ENCODE measurements around the gene CDH7.

Gene CDH7

DNA sequence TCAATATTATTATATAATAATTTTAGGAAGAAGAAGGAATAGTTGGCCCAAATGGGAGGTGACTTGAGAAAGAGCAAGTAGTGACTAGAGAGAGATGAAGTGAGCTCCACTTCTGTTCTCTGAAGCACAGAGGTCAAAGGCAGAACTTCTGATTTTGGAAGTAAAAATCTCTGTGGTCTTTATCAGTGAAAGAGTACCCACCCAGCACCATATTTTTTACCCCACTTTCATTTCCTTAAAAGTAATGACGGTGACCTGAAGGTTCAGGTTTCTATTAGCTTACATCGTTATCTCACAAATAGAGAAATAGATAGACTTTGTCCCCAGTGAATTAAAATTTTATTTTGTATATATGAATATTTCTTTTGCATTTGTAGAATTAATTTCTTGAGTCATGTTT, 95.3 kb downstream of the CDH7 start:
- TF ChIP-seq, protein P1, sequence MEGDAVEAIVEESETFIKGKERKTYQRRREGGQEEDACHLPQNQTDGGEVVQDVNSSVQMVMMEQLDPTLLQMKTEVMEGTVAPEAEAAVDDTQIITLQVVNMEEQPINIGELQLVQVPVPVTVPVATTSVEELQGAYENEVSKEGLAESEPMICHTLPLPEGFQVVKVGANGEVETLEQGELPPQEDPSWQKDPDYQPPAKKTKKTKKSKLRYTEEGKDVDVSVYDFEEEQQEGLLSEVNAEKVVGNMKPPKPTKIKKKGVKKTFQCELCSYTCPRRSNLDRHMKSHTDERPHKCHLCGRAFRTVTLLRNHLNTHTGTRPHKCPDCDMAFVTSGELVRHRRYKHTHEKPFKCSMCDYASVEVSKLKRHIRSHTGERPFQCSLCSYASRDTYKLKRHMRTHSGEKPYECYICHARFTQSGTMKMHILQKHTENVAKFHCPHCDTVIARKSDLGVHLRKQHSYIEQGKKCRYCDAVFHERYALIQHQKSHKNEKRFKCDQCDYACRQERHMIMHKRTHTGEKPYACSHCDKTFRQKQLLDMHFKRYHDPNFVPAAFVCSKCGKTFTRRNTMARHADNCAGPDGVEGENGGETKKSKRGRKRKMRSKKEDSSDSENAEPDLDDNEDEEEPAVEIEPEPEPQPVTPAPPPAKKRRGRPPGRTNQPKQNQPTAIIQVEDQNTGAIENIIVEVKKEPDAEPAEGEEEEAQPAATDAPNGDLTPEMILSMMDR (IDR thresholded peaks at IDR 0.05; ENCODE audit: extremely low read depth, missing control alignments) = no peak
- DNase-seq (ENCODE audit: low spot score) = no peak

DNA sequence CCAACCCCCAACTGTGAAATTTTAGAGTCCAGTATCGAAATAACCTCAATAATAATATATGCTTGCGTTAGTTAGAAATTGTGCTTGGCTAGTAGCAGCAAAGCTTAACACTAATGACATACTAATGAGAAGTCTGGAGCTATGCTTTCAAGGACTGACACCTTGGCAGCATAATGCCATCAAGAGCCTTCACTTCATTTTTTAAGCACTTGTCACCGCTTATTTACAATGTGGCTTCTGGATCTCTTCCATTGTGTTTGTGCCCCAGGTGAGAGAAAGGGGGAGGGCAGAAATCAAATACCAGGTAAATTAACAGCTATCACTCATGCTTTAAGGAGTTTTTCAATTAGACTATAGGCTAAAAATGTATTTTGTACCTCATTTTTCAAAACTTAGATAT, 101.5 kb downstream of the CDH7 start:
- DNase-seq (ENCODE audit: low spot score) = no peak
- TF ChIP-seq, protein P1 (IDR thresholded peaks at IDR 0.05; ENCODE audit: extremely low read depth, missing control alignments) = no peak

DNA sequence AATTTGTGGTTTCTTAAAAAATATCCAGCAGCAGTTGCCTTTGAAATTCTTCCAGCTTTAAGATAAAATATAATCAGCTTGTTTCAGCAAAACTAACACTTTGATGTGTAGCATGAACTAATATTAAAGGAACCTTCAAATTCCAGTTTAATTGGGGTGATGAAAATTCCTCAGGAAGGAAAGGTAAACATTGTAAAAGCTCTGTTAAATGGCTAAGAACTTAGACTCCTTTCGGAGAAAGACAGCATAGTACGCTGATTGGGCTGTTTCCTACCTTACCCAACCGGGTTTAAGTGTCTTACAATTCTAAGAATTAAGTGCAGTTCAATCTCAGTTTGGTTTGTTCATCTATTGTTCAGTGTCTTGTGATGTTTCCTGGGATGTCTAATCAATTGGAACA, 108.3 kb downstream of the CDH7 start:
- TF ChIP-seq, protein P1 (IDR thresholded peaks at IDR 0.05; ENCODE audit: extremely low read depth, missing control alignments) = no peak
- DNase-seq (ENCODE audit: low spot score) = no peak

DNA sequence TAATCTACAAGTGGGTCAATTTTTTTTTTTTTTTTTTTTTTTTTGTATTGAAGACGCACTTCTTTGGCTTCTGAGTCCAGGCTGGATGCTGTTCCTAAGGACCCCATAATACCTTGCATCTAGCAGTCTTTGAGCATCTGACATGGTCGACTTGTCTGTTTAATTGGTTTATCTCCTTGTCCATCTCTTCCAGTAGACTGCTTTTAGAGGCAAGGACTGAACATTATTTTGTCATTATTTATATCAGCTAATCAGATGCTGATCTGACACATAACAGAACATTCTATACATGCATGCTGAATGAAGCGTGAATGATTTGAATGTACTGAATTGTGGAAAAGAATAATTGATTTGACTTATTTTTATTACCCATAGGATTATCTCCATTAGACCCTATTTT, 118.7 kb downstream of the CDH7 start:
- DNase-seq (ENCODE audit: low spot score) = no peak
- TF ChIP-seq, protein P1 (IDR thresholded peaks at IDR 0.05; ENCODE audit: extremely low read depth, missing control alignments) = no peak

DNA sequence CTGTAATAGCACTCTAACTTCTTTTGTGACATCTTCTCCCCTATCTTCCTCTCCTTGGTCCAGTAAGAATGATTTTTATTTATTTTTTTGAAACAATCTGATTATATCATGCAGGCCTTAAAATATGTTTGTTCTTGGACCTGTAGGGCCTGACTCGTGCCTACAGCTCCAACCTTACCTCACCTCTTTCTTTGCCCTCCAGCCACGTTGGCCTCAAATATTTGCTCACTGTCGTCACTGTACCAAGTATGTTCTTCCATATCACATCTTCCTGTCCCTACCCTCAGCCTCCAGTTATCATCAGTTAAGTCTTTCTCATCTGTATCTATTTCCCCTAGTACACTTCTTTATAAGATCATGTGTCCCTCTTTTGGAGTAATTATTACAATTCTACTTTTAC, 125.5 kb downstream of the CDH7 start:
- TF ChIP-seq, protein P1 (IDR thresholded peaks at IDR 0.05; ENCODE audit: extremely low read depth, missing control alignments) = no peak

DNA sequence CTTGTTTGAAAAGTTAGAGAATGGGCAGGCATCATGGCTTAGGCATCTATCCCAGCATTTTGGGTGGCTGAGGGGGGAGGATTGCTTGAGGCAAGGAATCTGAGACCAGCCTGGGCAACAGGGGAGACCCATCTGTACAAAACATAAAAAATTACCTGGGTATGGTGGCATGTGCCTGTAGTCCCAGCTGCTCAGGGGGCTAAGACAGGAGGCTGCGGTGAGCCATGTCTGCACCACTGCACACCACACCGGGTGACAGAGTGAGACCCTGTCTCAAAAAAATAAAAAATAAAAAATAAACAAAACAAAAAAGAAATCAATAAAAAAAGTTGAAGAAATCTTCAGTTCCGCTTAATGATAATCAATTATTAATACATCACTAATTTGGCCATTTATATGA, 146.5 kb downstream of the CDH7 start:
- TF ChIP-seq, protein P1 (IDR thresholded peaks at IDR 0.05; ENCODE audit: extremely low read depth, missing control alignments) = no peak
- DNase-seq (ENCODE audit: low spot score) = no peak

More for the DNA sequence above, 125.5 kb downstream of the CDH7 start:
- no peak for DNase-seq (ENCODE audit: low spot score)

DNA sequence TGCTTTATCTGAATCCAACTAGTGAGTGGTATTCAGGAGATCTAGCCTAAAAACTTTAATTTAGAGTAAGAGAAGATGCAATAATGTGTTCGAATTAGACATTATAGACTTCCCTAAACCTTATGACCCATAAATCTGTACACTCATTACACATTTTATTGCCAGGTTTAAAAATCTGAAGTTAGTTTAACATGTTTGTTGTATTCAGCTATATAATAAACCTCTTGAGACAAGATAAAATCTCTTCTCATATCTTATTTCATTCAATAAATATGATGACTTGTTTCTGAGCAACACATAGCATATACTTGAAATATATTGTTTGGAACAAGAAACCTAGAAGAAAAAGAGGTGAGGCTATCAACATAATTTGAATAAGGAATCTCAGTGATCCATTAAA, 150.7 kb downstream of the CDH7 start:
- TF ChIP-seq, protein P1 (IDR thresholded peaks at IDR 0.05; ENCODE audit: extremely low read depth, missing control alignments) = no peak
- no peak for DNase-seq (ENCODE audit: low spot score)
